HCT116 (cell line): ENCODE results near the gene C16orf78. TPM values are rescaled to one million over a fixed set of nuclear protein-coding genes. Genes with fewer than 3 reads are reported as not detected.

Experiments used
- ATAC-seq: fragments of 200-7000 bp; cut with Tn5 transposase; 2 replicates; pipeline ENCODE4 v1.9.1; 2020; ENCODE audit warnings: mild to moderate bottlenecking, moderate library complexity
- BruUV-seq: library from RNA; stranded (reverse); fragments of 400-500 nt; replicated peaks from 2 replicates; lab custom pipeline; 2021; lab: Mats Ljungman, UMichigan
- CTCF ChIA-PET: fragments of 300-600 bp; sonication (Branson Sonifier 250); formaldehyde crosslinking; loops from one replicate; lab custom pipeline; 2021; ENCODE audit warnings: antibody characterized with exemption; lab: Charles Lee
- POLR2A ChIA-PET: fragments of 300-600, 350-600 bp; sonication (Branson Sonifier 250); formaldehyde crosslinking; loops from one replicate; lab custom pipeline; 2021; ENCODE audit warnings: antibody characterized with exemption; lab: Charles Lee
- RAD21 ChIA-PET, 2 experiments: fragments of 300-600 bp; sonication (Branson Sonifier 250); formaldehyde crosslinking; loops; one replicate each; lab custom pipeline; 2023; ENCODE audit warnings: low total read pairs in 2 of 2; ENCODE audit not compliant: uncharacterized antibody in 2 of 2, unreplicated experiment in 2 of 2, low non-redundant PET in 1 of 2; lab: Charles Lee
- DNase-seq: peaks from one replicate; pipeline ENCODE4 v3.0.0-alpha.2; 2010; ENCODE audit warnings: low read depth, low spot score
- H2AFZ ChIP-seq: fragments of 200-600 bp; shearing (Covaris generic), sonication (generic); 2 replicates; pipeline ENCODE4 v1.6.1; 2017; ENCODE audit warnings: low read depth, mixed run types, mixed read lengths, antibody characterized with exemption, low read length; ENCODE audit not compliant: poor library complexity, severe bottlenecking
- H3K27ac ChIP-seq: 2 replicates; pipeline ENCODE4 v1.5.1; 2012; ENCODE audit warnings: low read depth, low read length
- H3K27me3 ChIP-seq: fragments of 200-600 bp; sonication (generic); 2 replicates; pipeline ENCODE4 v1.6.1; 2016; ENCODE audit warnings: mixed run types, low read length, mixed read lengths; ENCODE audit not compliant: insufficient read depth
- H3K36me3 ChIP-seq, 2 experiments: fragments of 200-500 bp in 1 of 2; fragments of 200-600 bp in 1 of 2; sonication (Bioruptor generic) in 1 of 2; sonication (generic) in 1 of 2; 2 replicates each; pipeline versions ENCODE4 v1.5.1 to v1.6.1; 2014 to 2016; ENCODE audit warnings: low read length in 2 of 2, inconsistent platforms in 1 of 2, mixed read lengths in 1 of 2, mixed run types in 1 of 2; ENCODE audit not compliant: insufficient read depth in 2 of 2, control insufficient read depth in 1 of 2
- H3K4me1 ChIP-seq, 2 experiments: fragments of 200-600 bp in 1 of 2; sonication (generic) in 1 of 2; 2 replicates each; pipeline versions ENCODE4 v1.5.1 to v1.6.1; 2012 to 2017; ENCODE audit warnings: low read length in 2 of 2, inconsistent platforms in 1 of 2, mild to moderate bottlenecking in 1 of 2, mixed read lengths in 1 of 2, mixed run types in 1 of 2, moderate library complexity in 1 of 2; ENCODE audit not compliant: insufficient read depth in 2 of 2, control insufficient read depth in 1 of 2
- H3K4me2 ChIP-seq: fragments of 200-600 bp; sonication (generic); 2 replicates; pipeline ENCODE4 v1.6.1; 2017; ENCODE audit warnings: mixed run types, low read length, mixed read lengths
- H3K4me3 ChIP-seq, 2 experiments: fragments of 200-600 bp in 1 of 2; sonication (generic) in 1 of 2; replicated peaks in 1 of 2; 2 replicates each; pipeline ENCODE4 v1.5.1; 2011 to 2016; ENCODE audit warnings: low read length in 2 of 2, control low read depth in 1 of 2, low read depth in 1 of 2, mild to moderate bottlenecking in 1 of 2, mixed read lengths in 1 of 2, mixed run types in 1 of 2
- H3K79me2 ChIP-seq: fragments of 200-600 bp; sonication (generic); 2 replicates; pipeline ENCODE4 v1.6.1; 2017; ENCODE audit warnings: mild to moderate bottlenecking, mixed run types, low read length, moderate library complexity, mixed read lengths; ENCODE audit not compliant: insufficient read depth
- H3K9ac ChIP-seq: fragments of 200-600 bp; sonication (generic); 2 replicates; pipeline ENCODE4 v1.6.1; 2016; ENCODE audit warnings: low read length, mixed read lengths
- H3K9me2 ChIP-seq: fragments of 200-600 bp; sonication (generic), shearing (Covaris generic); 2 replicates; pipeline ENCODE4 v1.6.1; 2017; ENCODE audit warnings: mixed run types, mild to moderate bottlenecking, moderate library complexity; ENCODE audit not compliant: insufficient read depth
- H3K9me3 ChIP-seq, 2 experiments: fragments of 200-500 bp in 1 of 2; fragments of 200-600 bp in 1 of 2; sonication (Bioruptor generic) in 1 of 2; sonication (generic) in 1 of 2; 2 replicates each; pipeline ENCODE4 v1.6.1; 2014 to 2017; ENCODE audit warnings: low read length in 2 of 2, mixed read lengths in 2 of 2, inconsistent platforms in 1 of 2, low read depth in 1 of 2, mild to moderate bottlenecking in 1 of 2, mixed run types in 1 of 2, moderate library complexity in 1 of 2; ENCODE audit not compliant: control insufficient read depth in 1 of 2, insufficient read depth in 1 of 2
- H4K20me1 ChIP-seq: fragments of 200-600 bp; sonication (generic), shearing (Covaris generic); 2 replicates; pipeline ENCODE4 v1.6.1; 2017; ENCODE audit warnings: mixed run types, mild to moderate bottlenecking, moderate library complexity; ENCODE audit not compliant: insufficient read depth
- ATF3 ChIP-seq: IDR thresholded peaks from 2 replicates; pipeline ENCODE4 v1.6.1; 2012
- TCF7L2 ChIP-seq: IDR thresholded peaks from 2 replicates; pipeline ENCODE4 v1.7.0; 2011; ENCODE audit warnings: borderline replicate concordance, inconsistent platforms; ENCODE audit not compliant: insufficient read depth, insufficient read length; ENCODE audit errors: extremely low read depth
- YY1 ChIP-seq: IDR thresholded peaks from 2 replicates; pipeline ENCODE4 v1.6.1; 2011; ENCODE audit warnings: low read length, low read depth, moderate library complexity, mild to moderate bottlenecking; ENCODE audit not compliant: insufficient replicate concordance; ENCODE audit errors: extremely low read depth
- ZBTB33 ChIP-seq: IDR thresholded peaks from 2 replicates; pipeline ENCODE4 v1.6.1; 2011; ENCODE audit warnings: mild to moderate bottlenecking, low read length, moderate library complexity; ENCODE audit not compliant: insufficient replicate concordance; ENCODE audit errors: extremely low read depth
- intact Hi-C: fragments of 100-400 bp; cut with micrococcal nuclease; formaldehyde crosslinking; loops from 2 replicates; pipeline ENCODE4 v1.10.0; 2022
- total RNA-seq: library from RNA; stranded (reverse); gene quantifications from one replicate; pipeline ENCODE4 v1.2.1, GENCODE V29; 2021; ENCODE audit not compliant: unreplicated experiment

The C16orf78 gene
- total RNA-seq, 1 experiment from 2014 or later, result not detected

GRCh38 chr16:49342336-49343265, 31.0 kb upstream of the C16orf78 start:
- H3K4me3 ChIP-seq, result no peak overlapping the region
- ATAC-seq (no peak), DNase-seq (no peak)
- H3K9me2 ChIP-seq, result no peaks in the 10 kb centered on the region
- no peak overlapping the region for H2AFZ ChIP-seq
- no peak overlapping the region for H3K27ac ChIP-seq
- no peak overlapping the region for H3K9ac ChIP-seq
- H3K4me1 ChIP-seq, result no peaks in the 10 kb centered on the region
- no peaks in the 10 kb centered on the region for H3K79me2 ChIP-seq
- POLR2A ChIA-PET, result no interaction called here
- RAD21 ChIA-PET, result no interaction called here
- intact Hi-C loops, result no loop called here
- H3K27me3 ChIP-seq, result peaks cover 36% of the 10 kb centered on the region
- no peak for TF ChIP-seq YY1
- no peak for TF ChIP-seq ATF3
- H3K36me3 ChIP-seq, result no peaks in the 10 kb centered on the region
- H3K9me3 ChIP-seq, result no peaks in the 10 kb centered on the region
- no TSS peak for BruUV-seq
- CTCF ChIA-PET, result no interaction called here
- no peak overlapping the region for H3K4me2 ChIP-seq
- no peaks in the 10 kb centered on the region for H4K20me1 ChIP-seq

GRCh38 chr16:49343291-49343690, 30.3 kb upstream of the C16orf78 start:
- Histone ChIP-seq H3K36me3 (no peaks in the 10 kb centered on the region), H3K4me1 (no peaks in the 10 kb centered on the region), H3K9me3 (no peaks in the 10 kb centered on the region), H3K27me3 (peaks cover 32% of the 10 kb centered on the region), H3K79me2 (no peaks in the 10 kb centered on the region), H3K4me3 (no peak overlapping the region), H4K20me1 (no peaks in the 10 kb centered on the region), H3K27ac (no peak overlapping the region), H3K4me2 (no peak overlapping the region), H2AFZ (no peak overlapping the region), H3K9me2 (no peaks in the 10 kb centered on the region), H3K9ac (no peak overlapping the region)
- ChIA-PET POLR2A (no interaction called here), CTCF (no interaction called here), RAD21 (no interaction called here)
- intact Hi-C loops, result no loop called here
- no TSS peak for BruUV-seq
- ATAC-seq (no peak), DNase-seq (no peak)
- TF ChIP-seq ZBTB33 (no peak), TCF7L2 (no peak)
